GM19372 (cell line): Measurements from ENCODE around the gene NEB.
"Not testable (repeated sequence)": the region's sequence is repeated elsewhere in the genome, so short reads cannot be mapped to it uniquely, and the experiment has no call there.

Experiments
- ATAC-seq: cut with Tn5 transposase; IDR thresholded peaks from one replicate; pipeline ENCODE4 v1.9.1; 2021; ENCODE audit warnings: mild to moderate bottlenecking, low read depth, moderate library complexity; ENCODE audit not compliant: unreplicated experiment

The NEB gene

DNA sequence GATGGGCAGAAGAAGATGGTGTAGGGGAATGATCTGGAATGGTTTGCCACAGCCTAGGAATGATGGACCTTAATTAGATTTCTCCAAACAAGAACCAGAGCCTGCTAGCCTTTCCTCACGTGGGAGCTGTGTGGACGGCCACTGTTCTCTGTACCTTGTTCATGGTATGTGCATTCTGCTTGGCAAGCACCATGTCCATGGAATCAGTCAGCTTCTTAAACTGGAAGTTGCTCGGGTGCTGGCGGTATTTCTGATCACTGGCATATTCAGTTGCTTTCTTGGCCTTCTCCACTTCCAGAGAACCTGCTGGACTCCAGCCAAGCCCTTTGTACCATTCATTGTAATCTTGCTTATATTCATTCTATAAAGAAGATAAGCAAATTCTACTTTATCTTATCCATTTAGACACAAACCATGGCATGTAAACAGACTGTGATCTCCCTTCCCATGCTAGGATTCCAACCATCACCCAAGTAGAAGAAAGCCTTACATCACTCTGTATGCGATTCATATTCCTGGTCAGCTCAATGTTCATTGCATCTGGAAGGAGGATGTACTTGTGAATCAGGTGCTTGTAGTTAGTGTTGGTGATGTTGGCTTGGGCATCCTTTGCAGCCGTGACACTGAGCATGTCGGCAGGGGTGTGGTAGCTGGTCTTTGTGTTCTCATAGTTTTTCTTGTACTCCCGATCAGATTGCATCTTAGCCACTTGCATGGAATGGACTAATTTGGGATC is 78.4 kb downstream of the NEB start:
- ATAC-seq = no peak

DNA sequence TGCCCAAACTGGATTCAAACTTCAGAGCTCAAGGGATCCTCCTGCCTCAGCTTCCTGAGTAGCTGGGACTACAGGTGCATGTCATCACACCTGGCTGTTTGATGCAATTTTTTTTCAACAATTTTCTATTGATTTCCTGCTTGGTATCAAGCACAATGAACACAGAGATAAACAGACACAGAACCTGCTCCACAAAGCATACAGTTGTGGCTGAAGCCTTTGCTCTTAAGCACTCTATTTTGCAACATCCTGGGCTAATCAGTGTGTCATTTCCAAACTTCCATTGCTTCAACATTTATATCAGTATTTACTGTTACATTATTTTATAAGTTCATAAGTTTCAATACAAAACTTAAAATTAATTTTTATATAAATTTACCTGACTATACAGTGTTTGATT is 79.4 kb downstream of the NEB start:
- no peak for ATAC-seq

DNA sequence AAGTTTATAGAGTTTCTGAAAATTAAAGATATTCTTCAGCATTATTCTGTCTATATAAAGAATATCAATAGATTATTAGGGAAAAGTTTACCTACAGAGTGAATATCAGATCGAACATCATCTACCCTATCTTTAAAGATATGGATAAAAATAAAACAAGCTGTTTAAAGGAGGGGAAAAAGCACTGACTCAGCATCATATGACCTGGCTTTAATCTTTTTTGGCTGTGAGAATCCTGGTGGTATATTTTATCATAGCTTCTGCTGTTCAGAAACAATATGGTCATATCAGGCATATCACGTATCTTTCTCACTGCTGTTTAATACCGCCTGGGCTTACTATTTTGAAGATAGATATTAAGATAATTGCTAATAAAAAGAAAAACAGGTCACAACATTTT is 80.2 kb downstream of the NEB start:
- no peak for ATAC-seq

DNA sequence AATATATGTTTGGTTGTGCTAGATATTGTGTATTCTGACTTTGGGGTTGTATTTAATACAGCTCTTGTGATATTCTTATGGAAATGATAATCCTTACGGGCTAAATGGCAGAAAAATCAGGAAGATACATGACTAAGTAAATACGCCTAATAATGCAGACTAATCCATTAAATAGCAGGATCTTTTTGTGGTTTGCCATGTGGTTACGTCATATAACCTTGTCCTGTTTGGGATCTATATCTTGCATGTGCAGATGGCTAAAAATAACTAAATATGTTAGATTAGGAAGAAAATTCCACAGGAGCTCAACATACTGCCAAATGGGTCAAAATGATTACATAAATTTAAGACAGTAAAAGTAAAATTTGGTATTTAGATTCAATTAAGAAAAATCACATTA is 83.0 kb downstream of the NEB start:
- no peak for ATAC-seq

DNA sequence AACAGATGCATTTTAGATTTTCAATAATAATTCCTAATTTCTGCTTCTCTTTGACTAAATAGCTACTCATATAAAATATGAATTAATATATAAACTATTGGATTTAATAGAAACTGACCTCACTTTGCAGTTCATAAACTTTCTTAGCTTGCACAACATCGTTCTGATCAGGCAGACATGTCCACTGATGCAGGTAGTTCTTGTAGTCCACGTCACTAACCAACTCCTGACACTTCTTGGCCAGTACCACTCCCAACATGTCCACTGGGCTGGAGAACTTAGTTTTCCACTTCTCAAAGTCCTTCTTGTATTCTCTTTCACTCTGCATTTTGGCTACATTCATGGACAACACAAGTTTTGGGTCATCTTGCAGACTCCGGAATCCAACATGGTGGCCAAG is 83.8 kb downstream of the NEB start:
- ATAC-seq = no peak

DNA sequence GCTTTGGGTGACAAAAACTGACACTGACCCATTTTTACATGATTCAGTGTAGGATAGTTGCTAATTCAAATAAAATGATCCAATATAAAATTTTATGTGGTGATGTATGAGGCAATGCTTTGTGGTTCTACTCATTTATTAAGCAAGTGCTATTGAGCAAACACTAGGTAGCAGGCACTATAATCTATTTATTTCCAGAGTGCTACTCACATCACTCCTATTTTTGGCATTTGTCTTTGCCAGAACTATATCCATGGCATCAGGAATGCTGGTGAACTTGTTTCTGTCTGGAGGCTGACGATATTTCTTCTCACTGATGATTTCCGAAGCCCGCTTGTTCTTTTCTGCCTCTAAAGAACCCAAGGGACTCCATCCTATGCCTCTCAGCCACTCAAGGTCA is 84.3 kb downstream of the NEB start:
- no peak for ATAC-seq

DNA sequence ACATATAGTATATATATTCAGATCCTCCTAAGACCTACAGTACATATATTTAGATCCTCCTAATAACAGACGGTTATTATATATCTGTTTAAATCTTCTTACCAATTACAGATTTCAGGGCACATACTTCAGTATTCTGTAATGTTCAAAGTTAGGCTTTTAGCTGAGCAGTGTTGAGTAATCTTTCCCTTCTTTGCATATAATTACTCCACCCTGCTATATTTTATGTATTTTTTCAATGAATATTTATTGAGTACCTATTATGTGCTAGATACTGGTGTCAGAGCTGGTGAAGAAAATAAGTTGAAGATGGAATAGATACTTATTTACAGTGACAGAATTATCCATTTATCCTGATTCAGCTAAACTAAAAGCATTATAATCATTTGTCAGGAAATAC is 84.9 kb downstream of the NEB start:
- ATAC-seq = no peak

DNA sequence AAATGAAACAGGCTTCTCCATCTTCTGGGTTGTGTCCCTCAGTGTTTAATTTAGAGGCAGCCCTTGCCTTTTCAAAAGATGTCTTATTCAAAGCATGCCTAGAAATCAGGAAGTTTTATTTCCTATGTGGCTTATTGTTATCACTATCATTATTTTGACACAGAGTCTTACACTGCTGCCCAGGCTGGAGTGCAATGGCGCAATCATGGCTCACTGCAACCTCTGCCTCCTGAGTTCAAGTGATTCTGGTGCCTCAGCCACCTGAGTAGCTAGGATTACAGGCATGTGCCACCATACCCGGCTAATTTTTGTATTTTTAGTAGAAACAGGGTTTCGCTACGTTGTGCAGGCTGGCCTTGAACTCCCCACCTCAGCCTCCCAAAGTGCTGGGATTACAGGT is 87.8 kb downstream of the NEB start:
- not testable (repeated sequence) for ATAC-seq

DNA sequence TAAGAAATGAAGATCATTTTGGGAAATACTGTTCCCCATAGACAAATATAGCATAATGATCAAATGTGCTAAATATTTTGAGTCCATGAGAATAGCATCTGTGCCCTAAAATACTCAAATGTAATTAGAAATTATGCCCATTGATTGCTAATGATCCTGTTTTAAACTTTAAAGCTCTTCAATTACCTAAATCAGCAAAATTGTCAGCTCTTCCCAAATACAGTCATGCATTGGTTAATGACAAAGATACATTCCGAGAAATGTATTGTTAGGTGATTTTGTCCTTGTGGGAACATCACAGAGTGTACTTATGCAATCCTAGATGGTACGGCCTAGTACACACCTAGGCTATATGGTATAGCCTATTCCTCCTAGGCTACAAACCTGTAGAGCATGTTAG is 89.7 kb downstream of the NEB start:
- ATAC-seq = no peak

DNA sequence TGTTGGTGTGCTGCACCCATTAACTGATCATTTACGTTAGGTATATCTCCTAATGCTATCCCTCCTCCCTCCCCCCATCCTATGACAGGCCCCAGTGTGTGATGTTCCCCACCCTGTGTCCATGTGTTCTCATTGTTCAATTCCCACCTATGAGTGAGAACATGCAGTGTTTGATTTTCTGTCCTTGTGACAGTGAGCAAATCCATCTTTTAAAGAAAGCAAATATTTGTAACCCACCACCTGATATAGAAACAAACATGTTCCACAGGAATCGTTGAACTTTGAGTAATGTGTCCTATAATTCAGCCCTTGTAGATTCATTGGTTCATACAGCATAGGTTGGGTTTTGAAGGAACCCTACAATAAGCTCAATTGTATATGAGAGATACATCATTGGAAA is 92.4 kb downstream of the NEB start:
- not testable (repeated sequence) for ATAC-seq

DNA sequence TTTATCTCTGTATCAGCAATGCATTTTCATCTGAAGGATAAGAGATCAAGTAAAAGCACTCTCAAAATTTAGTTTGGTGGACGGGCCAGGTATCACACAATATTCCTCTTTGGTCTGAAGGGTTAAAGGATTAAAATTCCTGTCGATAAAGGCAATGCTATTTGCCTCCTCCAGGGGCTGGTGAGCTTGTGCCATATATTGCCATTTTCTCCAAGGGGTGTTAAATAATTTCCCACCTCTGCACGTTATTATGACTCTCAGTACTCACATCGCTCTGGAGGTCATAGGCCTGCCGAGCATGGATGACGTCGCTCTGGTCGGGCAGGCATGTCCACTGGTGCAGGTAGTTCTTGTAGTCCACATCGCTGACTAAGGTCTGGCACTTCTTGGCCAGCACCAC is 94.2 kb downstream of the NEB start:
- ATAC-seq = no peak

DNA sequence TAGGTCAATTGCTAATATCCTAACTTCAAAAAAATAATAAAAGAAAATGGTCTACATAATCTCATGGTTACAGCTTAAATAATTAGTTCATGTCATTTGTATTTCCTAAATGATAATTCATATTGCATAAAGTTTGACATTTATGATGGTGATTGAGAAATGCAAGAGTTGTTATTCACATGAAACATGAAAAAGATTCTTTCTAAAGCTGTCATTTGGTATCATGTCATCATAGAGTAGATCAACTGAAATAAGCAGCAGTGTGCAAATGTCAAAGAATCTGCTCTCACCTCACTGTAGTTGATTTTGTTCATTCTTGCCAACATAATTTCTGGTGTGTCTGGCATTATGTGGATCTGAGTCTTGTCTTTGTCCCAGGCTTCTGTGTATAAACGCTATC is 95.3 kb downstream of the NEB start:
- ATAC-seq = no peak

DNA sequence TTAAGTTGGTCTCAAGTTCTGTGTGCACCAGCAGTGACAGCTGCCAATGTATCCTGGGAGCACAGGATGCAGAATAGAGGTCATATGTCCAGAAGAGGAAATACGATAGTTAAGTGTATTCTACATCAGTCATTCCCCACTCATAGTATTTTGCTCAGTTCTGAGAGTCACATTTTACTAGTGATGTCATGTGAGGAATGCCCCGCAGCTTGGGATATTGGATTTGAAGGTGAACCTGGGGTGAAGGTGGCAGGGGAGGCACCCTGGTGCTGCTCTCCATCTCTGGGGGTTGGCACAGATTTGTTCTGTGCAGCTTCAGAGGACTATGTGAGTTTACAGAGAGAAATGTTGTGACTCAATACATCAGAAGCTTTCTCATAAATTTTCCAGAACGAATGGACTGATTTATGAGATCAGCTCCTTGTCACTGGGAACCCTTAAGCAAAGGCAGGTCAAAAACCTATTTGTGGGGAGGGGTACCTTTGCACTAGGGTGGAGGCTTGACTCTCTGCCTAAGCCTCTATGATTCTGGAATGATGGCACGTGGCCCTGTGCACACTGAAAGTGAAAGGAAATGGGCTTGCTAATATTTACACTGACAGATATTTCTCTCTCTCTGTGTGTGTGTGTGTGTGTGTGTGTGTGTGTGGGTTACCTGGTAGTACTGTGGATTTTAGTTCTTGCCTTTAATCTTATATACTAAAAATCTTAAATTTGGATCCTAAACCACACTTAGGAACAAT is 95.9 kb downstream of the NEB start:
- peak; percentile 46 for ATAC-seq

DNA sequence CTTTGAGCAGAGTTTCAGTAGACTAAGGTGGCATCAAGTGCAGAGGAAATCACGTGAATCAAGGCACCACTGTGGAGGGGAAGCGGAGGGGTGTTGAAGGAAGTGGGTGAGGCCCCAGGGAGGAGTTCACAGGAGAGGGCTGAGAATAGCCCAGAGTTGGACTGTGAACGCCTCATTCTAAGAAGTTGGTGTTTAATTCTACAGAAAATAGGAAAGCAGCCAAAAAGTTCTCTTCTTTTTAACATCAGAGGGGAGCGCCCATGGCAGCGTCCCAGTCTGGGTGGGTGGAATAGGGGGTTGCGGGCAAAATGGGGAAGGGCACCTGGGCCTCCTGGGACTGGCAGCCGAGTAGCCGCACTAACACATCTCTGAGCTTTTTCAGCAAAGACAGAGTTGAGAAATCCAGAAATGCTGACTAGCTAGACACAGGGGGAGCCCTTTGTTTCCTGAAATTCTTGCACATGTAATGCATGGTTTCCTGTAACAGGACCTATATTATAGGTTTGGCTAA is 97.0 kb downstream of the NEB start:
- ATAC-seq = peak; percentile 73

DNA sequence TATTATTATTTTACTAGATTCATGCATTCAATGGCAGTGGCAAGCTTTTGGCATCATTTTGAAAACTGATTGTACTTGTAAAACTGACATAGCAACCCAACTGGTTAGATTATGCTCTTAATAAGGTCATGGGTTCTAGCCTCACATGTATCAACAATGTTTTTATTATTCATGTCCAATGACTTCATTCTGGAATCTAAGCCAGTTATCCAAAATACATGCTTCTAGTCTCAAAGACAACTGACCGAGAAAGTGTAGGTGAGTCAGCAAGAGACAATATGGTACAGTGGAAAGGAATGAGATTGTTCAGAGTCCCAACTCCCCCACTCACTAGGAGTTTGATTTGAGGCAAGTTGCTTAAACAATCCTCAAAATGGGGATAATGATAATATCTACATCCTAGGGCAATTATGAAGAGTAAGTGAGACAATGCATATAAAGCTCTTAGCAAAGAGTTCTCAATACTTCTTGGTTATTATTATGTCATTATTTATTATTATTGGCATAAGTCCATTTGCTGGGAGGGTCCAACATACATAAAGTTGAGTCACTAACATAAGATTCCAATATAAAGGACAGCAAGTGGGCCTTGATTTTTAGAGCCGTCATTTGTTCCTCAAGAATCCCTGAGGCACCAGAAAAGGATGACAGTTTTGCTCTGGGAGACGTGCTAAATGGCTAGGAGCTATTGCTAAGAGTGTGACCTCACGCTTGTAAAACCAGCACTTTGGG is 99.4 kb downstream of the NEB start:
- no peak for ATAC-seq

DNA sequence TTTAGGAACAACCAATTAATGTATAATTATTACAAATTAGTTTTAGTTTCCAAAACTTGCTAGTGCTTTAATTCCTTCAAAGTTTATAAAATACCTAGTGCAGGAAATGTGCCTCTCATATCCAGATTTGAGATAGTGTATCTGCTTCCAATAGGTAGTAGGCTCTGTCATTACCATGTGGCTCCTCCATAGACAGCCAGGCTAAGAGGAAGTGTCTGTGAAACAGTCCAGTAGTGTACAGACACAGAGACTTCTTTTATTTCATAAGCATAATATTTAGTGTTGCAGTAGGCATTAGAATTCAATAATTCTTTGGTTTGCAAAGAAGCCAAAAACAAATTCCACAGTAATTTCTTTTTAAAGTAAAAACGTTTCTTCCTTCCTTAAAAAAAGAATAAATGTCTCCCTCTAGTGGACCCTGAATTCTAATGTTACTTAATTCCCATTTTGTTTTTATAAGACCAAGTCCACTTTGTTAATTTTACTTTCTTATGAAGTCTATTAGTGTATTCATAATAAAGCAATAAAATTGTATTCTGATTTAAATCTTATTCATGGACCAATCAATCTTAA is 101.2 kb downstream of the NEB start:
- no peak for ATAC-seq

DNA sequence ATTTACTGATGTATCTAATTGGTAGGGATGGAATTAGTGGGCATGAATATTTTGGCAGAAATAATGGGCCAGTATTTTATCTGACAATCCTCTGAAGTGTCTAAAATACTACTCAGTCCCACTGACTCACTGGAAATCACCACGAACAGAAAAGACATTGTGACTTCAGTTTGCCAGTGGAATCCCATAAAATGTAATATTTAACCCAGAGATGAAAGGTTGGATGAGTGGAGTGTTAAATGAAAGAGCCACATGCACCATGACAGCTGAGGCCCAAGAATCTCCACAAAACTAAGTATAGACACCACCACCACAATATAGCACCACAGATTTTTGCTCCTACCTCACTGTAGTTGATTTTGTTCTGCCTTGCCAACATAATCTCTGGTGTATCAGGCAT is 103.9 kb downstream of the NEB start:
- ATAC-seq = no peak

DNA sequence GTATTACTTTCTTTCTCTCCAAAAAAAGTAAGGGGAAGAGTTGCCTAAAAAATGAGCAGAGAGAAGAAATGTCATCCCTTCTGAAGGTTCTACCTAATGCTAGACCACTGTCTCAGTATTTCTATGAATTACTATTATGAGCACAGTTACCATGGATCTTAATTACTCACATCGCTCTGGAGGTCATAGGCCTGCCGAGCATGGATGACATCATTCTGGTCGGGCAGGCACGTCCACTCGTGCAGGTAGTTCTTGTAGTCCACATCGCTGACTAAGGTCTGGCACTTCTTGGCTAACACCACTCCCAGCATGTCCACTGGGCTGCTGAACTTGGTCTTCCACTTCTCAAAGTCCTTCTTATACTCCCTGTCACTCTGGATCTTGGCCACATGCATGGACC is 106.9 kb downstream of the NEB start:
- no peak for ATAC-seq

DNA sequence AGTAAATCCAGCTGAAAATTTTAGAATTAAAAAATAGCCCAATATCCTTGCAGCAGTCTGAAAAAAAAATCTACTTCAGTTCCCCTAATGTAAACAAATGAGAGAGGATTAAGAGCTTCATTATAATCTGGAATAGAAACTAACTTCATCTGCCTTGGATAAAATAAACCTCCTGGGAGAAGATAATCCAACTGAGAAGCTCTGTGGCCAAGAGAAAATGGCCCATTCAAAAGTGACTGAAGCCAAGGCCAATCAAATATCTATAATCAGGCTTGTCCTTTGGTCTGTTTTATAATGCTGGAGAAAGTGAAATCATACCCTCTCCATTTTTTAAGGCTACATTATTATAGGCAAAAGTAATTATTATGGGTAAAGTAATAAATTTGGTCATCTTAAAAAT is 110.0 kb downstream of the NEB start:
- ATAC-seq = no peak

DNA sequence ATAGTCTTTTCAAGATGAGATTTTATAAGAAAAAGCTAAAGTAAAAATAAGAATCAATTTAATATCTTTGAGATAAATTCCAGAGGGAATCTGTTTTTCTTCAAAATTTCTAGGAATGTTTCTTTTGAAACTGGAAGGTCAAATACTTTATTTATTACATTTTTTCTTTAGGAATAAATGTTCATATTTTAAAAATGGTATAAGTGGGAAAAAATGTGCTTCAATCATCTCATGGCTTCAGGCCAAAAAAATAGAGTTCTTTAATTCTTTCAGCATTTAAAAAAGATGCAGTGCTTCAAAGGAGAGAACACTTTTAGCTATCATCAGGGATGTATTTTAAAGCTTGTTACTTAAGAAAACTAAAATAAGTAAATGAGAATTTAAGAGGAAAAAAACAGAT is 110.6 kb downstream of the NEB start:
- ATAC-seq = no peak

DNA sequence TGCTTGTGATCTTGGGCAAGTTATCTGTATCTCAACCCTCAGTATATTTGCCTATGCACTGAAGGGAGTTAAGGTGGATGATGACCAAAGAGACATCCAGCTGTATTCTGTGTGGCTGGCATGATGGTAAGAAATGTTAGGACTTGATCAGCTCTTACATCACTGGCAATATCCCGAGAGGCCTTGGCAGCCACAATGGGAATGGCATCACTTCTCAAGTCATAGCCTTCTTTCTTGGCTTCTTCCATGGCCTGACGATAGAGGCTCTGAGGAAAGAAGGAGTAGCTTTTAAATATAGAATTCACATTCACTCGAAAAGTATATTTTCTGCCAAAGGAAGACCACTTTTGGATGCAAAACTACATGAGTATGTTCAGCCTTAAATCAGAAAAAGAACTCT is 113.5 kb downstream of the NEB start:
- ATAC-seq = no peak
